ENCODE measurements around the gene HERPUD2.

DNA sequence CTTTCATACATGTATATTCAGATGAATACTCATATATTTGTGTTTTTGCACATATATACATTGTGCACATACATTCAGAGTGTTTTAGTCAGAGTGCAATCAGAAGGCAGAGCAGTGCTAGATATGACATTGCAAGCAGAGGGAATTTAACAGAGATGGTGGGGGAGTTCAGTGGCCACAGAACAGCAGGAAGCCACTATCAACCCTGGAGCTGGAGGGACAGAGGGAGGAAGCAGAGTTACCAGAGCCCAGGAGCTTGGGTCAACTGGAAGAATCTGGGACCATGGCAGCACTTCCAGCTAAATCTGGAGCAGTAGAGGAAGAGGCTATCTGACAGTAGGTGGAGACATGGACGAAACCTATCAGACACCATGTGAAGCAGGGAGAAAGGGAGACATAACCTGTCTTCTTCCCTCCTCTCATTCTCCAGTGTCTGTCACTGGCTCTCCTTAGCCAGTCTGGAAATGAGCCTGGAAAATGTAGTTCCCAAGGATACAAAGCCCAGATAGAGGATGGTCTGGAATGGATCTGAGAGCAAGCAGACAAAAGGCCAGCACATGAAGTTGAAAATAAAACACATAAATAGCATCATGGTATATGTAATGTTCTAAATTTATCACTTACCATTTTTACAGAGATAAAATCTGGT is 33.6 kb upstream of the HERPUD2 start:
- TF ChIP-seq EP300 (IDR thresholded peaks at IDR 0.05) (no peak), POLR2A (IDR thresholded peaks at IDR 0.05) (no peak)

All from suprapubic skin (tissue), 2 donors.